Stomach (tissue), 9 donors: ENCODE measurements around the gene RHOT2. TPM values are rescaled to one million over a fixed set of nuclear protein-coding genes. Genes with fewer than 3 reads are reported as not detected.

Experiments
- DNase-seq, 2 donors: peaks; one replicate each; pipeline versions ENCODE4 v3.0.0 to v3.0.0-alpha.2; 2013 to 2019
- H3K27ac ChIP-seq, 5 donors: fragments of 200-600 bp in 4 of 5; sonication (generic) in 4 of 5; one replicate each; pipeline ENCODE4 v1.5.1; 2013 to 2019; ENCODE audit warnings: mild to moderate bottlenecking in 1 of 5, moderate library complexity in 1 of 5
- H3K27me3 ChIP-seq, 3 donors: fragments of 200-600 bp; sonication (generic); one replicate each; pipeline ENCODE4 v1.5.1; 2017 to 2019; ENCODE audit warnings: mixed run types in 1 of 3
- H3K36me3 ChIP-seq, 4 donors: fragments of 200-600 bp; sonication (generic); 1 replicate in 3 of 4; 2 replicates in 1 of 4; pipeline ENCODE4 v1.5.1; 2016 to 2019
- H3K4me1 ChIP-seq, 4 donors: fragments of 200-600 bp; sonication (generic); one replicate each; pipeline ENCODE4 v1.5.1; 2016 to 2019
- H3K4me3 ChIP-seq, 4 donors: fragments of 200-600 bp; sonication (generic) in 3 of 4; one replicate each; pipeline ENCODE4 v1.5.1; 2016 to 2019; ENCODE audit warnings: mild to moderate bottlenecking in 1 of 4
- H3K9me3 ChIP-seq, 4 donors: fragments of 200-600 bp; sonication (generic); one replicate each; pipeline ENCODE4 v1.5.1; 2016 to 2019
- EP300 ChIP-seq: sonication (generic); formaldehyde crosslinking; IDR thresholded peaks from one replicate; pipeline ENCODE4 v1.6.1; 2017; ENCODE audit warnings: antibody characterized with exemption
- POLR2A ChIP-seq, 4 donors: fragments of 450-650 bp; IDR thresholded peaks; one replicate each; pipeline ENCODE4 v1.6.1; 2016; ENCODE audit warnings: antibody characterized with exemption in 4 of 4, control low read depth in 2 of 4, mild to moderate bottlenecking in 1 of 4, moderate library complexity in 1 of 4
- POLR2AphosphoS5 ChIP-seq, 3 donors: sonication (generic); formaldehyde crosslinking; IDR thresholded peaks; one replicate each; pipeline ENCODE4 v1.6.1; 2016; ENCODE audit warnings: antibody characterized with exemption in 3 of 3
- WGBS, 5 donors: extraction: QIAGEN DNeasy Blood & Tissue Kit in 3 of 5; methylation state at CpG; one replicate each; pipeline versions ENCODE4 v1.1.5 to v1.1.7; 2013 to 2018; 5-methylcytosine and 5-hydroxymethylcytosine counted together
- intact Hi-C: fragments of 100-400 bp; cut with DNase I; formaldehyde crosslinking; loops from one replicate; pipeline ENCODE4 v1.15.1; 2023; ENCODE audit warnings: low total_unique reads
- polyA plus RNA-seq, 3 donors: library from polyadenylated mRNA; stranded (reverse); fragments of 200-250 nt; gene quantifications; one replicate each; pipeline ENCODE4 v1.2.3, GENCODE V29; 2013
- total RNA-seq, 5 donors: library from RNA; depleted of rRNA; stranded (reverse); fragments of >200 nt; gene quantifications; one replicate each; pipeline versions ENCODE4 v1.1.0 to v1.2.3, GENCODE V29; 2014 to 2016
- TF ChIP-seq, protein P1 (sequence below), 7 experiments: fragments of 450-650 bp in 4 of 7; fragments of 200-600 bp in 3 of 7; sonication (generic) in 3 of 7; IDR thresholded peaks; one replicate each; pipeline ENCODE4 v1.5.1; 2016 to 2019; ENCODE audit warnings: antibody characterized with exemption in 7 of 7, control low read depth in 2 of 7, mild to moderate bottlenecking in 1 of 7
- donor health status: healthy with polysubstance abuse.
- donor health status: Bipolar disorder and iron deficiency.
- donor health status: healthy.

Gene RHOT2
- total and polyA plus RNA-seq, 8 donors: 41.5 to 574 (median 117) TPM

- Histone ChIP-seq H3K36me3 (peaks cover 6 to 45% (median 38%) of the 10 kb centered on the region in 4 donors), H3K4me1 (peaks cover 14 to 26% (median 19%) of the 10 kb centered on the region in 4 donors), H3K27ac (peak overlapping the region; percentile 34 to 83 (median 73)), H3K9me3 (no peaks in the 10 kb centered on the region), H3K27me3 (no peaks in the 10 kb centered on the region), H3K4me3 (peak overlapping the region; percentile 21 to 35 (median 26))
- TF ChIP-seq EP300: no peak
- TF ChIP-seq POLR2A (IDR thresholded peaks at IDR 0.05): no peak
- no peak for TF ChIP-seq POLR2AphosphoS5 (IDR thresholded peaks at IDR 0.05)
- TF ChIP-seq, protein P1, sequence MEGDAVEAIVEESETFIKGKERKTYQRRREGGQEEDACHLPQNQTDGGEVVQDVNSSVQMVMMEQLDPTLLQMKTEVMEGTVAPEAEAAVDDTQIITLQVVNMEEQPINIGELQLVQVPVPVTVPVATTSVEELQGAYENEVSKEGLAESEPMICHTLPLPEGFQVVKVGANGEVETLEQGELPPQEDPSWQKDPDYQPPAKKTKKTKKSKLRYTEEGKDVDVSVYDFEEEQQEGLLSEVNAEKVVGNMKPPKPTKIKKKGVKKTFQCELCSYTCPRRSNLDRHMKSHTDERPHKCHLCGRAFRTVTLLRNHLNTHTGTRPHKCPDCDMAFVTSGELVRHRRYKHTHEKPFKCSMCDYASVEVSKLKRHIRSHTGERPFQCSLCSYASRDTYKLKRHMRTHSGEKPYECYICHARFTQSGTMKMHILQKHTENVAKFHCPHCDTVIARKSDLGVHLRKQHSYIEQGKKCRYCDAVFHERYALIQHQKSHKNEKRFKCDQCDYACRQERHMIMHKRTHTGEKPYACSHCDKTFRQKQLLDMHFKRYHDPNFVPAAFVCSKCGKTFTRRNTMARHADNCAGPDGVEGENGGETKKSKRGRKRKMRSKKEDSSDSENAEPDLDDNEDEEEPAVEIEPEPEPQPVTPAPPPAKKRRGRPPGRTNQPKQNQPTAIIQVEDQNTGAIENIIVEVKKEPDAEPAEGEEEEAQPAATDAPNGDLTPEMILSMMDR (IDR thresholded peaks at IDR 0.05): no peak
- intact Hi-C loops: no loop called here
- 42 to 63% (median 56%) methylated on average over 4 to 6 of the region's 6 CpGs for WGBS, 5 donors
- DNase-seq: no peak
Observed at GRCh38 chr16:660132-660458, 7.8 kb upstream of the RHOT2 start.

GRCh38 chr16:660459-661183 is 7.3 kb upstream of the RHOT2 start:
- Histone ChIP-seq H3K27ac (peak overlapping the region; percentile 34 to 83 (median 73)), H3K4me3 (peak overlapping the region; percentile 21 to 35 (median 26)), H3K36me3 (peaks cover under 1 to 40% (median 33%) of the 10 kb centered on the region in 4 donors), H3K4me1 (peaks cover 14 to 26% (median 19%) of the 10 kb centered on the region in 4 donors), H3K27me3 (no peaks in the 10 kb centered on the region), H3K9me3 (no peaks in the 10 kb centered on the region)
- 7 to 25% (median 13%) methylated on average over 19 to 40 of the region's 43 CpGs; no CpG with 5 or more reads in 1 of the 5 donors for WGBS, 5 donors
- TF ChIP-seq, protein P1 (IDR thresholded peaks at IDR 0.05): peak in 6 of 7 experiments; percentile 23 to 71 (median 48)
- TF ChIP-seq POLR2AphosphoS5 (IDR thresholded peaks at IDR 0.05) (peak in 2 of 3 donors; percentile 69 to 72), POLR2A (IDR thresholded peaks at IDR 0.05) (no peak)
- intact Hi-C loops: no loop called here
- peak; percentile 93 to 97 for DNase-seq

DNA sequence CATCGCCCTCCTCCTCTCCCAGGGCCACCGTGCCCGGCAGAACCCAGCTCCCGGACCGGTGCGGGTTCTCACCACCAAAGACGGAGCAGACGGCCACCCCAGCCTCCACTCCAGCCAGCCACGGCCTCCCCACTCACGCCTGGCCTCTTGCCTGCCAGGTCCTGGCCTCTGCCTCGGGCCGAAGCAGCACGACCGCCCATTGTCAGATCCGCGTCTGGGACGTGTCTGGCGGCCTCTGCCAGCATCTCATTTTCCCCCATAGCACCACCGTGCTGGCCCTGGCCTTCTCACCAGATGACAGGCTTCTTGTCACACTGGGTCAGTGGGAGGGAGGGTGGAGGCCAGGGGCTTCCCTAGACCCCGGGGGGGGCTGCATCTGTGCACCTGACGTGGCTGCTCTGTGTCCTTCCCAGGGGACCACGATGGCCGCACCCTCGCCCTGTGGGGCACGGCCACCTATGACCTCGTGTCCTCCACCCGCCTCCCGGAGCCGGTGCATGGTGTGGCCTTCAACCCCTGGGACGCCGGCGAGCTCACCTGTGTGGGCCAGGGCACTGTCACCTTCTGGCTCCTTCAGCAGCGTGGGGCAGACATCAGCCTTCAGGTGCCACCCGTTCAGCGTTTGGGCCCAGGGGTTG is 6.6 kb upstream of the RHOT2 start:
- no peaks in the 10 kb centered on the region for H3K27me3 ChIP-seq
- DNase-seq: no peak
- H3K36me3 ChIP-seq: peaks cover 0 to 33% (median 27%) of the 10 kb centered on the region in 4 donors
- peak overlapping the region; percentile 11 to 80 (median 73) for H3K27ac ChIP-seq
- WGBS, 5 donors: 48 to 72% (median 53%) methylated on average over 14 to 35 of the region's 35 CpGs
- H3K9me3 ChIP-seq: no peaks in the 10 kb centered on the region
- peaks cover 14 to 26% (median 19%) of the 10 kb centered on the region in 4 donors for H3K4me1 ChIP-seq
- intact Hi-C loops: no loop called here
- H3K4me3 ChIP-seq: peak overlapping the region in 3 of 4 donors; percentile 1 to 22 (median 18)
- TF ChIP-seq, protein P1 (IDR thresholded peaks at IDR 0.05): peak in 2 of 7 experiments; percentile 2 to 21
- no peak for TF ChIP-seq POLR2A (IDR thresholded peaks at IDR 0.05)
- TF ChIP-seq POLR2AphosphoS5 (IDR thresholded peaks at IDR 0.05): no peak
- no peak for TF ChIP-seq EP300

- whole genome bisulfite sequencing, 5 donors: 88 to 96% (median 95%) methylated on average over 9 to 19 of the region's 19 CpGs
- H3K4me3 ChIP-seq: no peak overlapping the region
- no peak for DNase-seq
- intact Hi-C loops: no loop called here
- TF ChIP-seq POLR2AphosphoS5 (IDR thresholded peaks at IDR 0.05): no peak
- no peak for TF ChIP-seq EP300
- H3K36me3 ChIP-seq: peaks cover 0 to 25% (median 19%) of the 10 kb centered on the region in 4 donors
- peak overlapping the region in 1 of 5 donors; percentile 80 for H3K27ac ChIP-seq
- no peaks in the 10 kb centered on the region for H3K27me3 ChIP-seq
- no peaks in the 10 kb centered on the region for H3K9me3 ChIP-seq
- peaks cover 15 to 28% (median 20%) of the 10 kb centered on the region in 4 donors for H3K4me1 ChIP-seq
Observed at GRCh38 chr16:662095-662494, 5.8 kb upstream of the RHOT2 start.
